ENCODE results near the gene GIPC1. TPM values are rescaled to one million over a fixed set of nuclear protein-coding genes. Genes with fewer than 3 reads are reported as not detected.

Gene GIPC1
- polyA plus RNA-seq, 1 donor from 2014 or later, result 10.1 TPM

GRCh38 chr19:14492756-14493337 is 3.1 kb downstream of the GIPC1 start:
- Mint-ChIP-seq H3K36me3 (peaks cover 3% of the 10 kb centered on the region), H3K27ac (no peak overlapping the region), H3K4me1 (peaks cover 5 to 13% (median 13%) of the 10 kb centered on the region in 3 donors), H3K4me3 (peak overlapping the region in 1 of 4 donors; percentile 47), H3K27me3 (no peaks in the 10 kb centered on the region), H3K9me3 (no peaks in the 10 kb centered on the region)

- Mint-ChIP-seq H3K27me3 (no peaks in the 10 kb centered on the region), H3K9me3 (no peaks in the 10 kb centered on the region), H3K4me3 (no peak overlapping the region), H3K36me3 (peaks cover 3% of the 10 kb centered on the region), H3K4me1 (peaks cover 2 to 5% (median 3%) of the 10 kb centered on the region in 3 donors), H3K27ac (no peak overlapping the region)
These were observed 8.4 kb downstream of the GIPC1 start for GRCh38 chr19:14487370-14488125.

- peak overlapping the region in 1 of 4 donors; percentile 28 for H3K4me3 Mint-ChIP-seq
- H3K27ac Mint-ChIP-seq, result no peak overlapping the region
- no peaks in the 10 kb centered on the region for H3K27me3 Mint-ChIP-seq
- H3K4me1 Mint-ChIP-seq, result peaks cover 3 to 5% (median 5%) of the 10 kb centered on the region in 3 donors
- H3K36me3 Mint-ChIP-seq, result no peaks in the 10 kb centered on the region
- no peaks in the 10 kb centered on the region for H3K9me3 Mint-ChIP-seq
These were observed 13.6 kb downstream of the GIPC1 start for GRCh38 chr19:14482172-14482941.

GRCh38 chr19:14480700-14481079 is 15.2 kb downstream of the GIPC1 start:
- Mint-ChIP-seq H3K27ac (no peak overlapping the region), H3K4me1 (peaks cover 0 to 7% (median 2%) of the 10 kb centered on the region in 3 donors), H3K9me3 (no peaks in the 10 kb centered on the region), H3K36me3 (peaks cover 2% of the 10 kb centered on the region), H3K27me3 (peaks cover 4% of the 10 kb centered on the region), H3K4me3 (peak overlapping the region in 1 of 4 donors; percentile 44)

GRCh38 chr19:14479975-14480699 is 15.8 kb downstream of the GIPC1 start:
- Mint-ChIP-seq H3K4me1 (peaks cover 0 to 7% (median 2%) of the 10 kb centered on the region in 3 donors), H3K27ac (no peak overlapping the region), H3K36me3 (peaks cover 2% of the 10 kb centered on the region), H3K9me3 (no peaks in the 10 kb centered on the region), H3K4me3 (peak overlapping the region in 1 of 4 donors; percentile 44), H3K27me3 (peaks cover 7% of the 10 kb centered on the region)

GRCh38 chr19:14479309-14479974 is 16.5 kb downstream of the GIPC1 start:
- Mint-ChIP-seq H3K36me3 (peaks cover 2% of the 10 kb centered on the region), H3K4me3 (no peak overlapping the region), H3K27me3 (peaks cover 13% of the 10 kb centered on the region), H3K27ac (no peak overlapping the region), H3K9me3 (no peaks in the 10 kb centered on the region), H3K4me1 (peaks cover 0 to 9% (median 5%) of the 10 kb centered on the region in 3 donors)

- Mint-ChIP-seq H3K27ac (no peak overlapping the region), H3K27me3 (peaks cover 19% of the 10 kb centered on the region), H3K9me3 (no peaks in the 10 kb centered on the region), H3K4me1 (peaks cover 0 to 12% (median 8%) of the 10 kb centered on the region in 3 donors), H3K4me3 (no peak overlapping the region), H3K36me3 (peaks cover 2% of the 10 kb centered on the region)
These were observed 17.8 kb downstream of the GIPC1 start for GRCh38 chr19:14478113-14478545.

- H3K4me1 Mint-ChIP-seq, result peaks cover 0 to 16% (median 9%) of the 10 kb centered on the region in 3 donors
- peaks cover 2% of the 10 kb centered on the region for H3K36me3 Mint-ChIP-seq
- H3K4me3 Mint-ChIP-seq, result no peak overlapping the region
- no peak overlapping the region for H3K27ac Mint-ChIP-seq
- H3K27me3 Mint-ChIP-seq, result peaks cover 24% of the 10 kb centered on the region
- no peaks in the 10 kb centered on the region for H3K9me3 Mint-ChIP-seq
These were observed 18.4 kb downstream of the GIPC1 start for GRCh38 chr19:14477418-14478112.

- Mint-ChIP-seq H3K4me1 (peaks cover 0 to 15% (median 9%) of the 10 kb centered on the region in 3 donors), H3K27ac (peak overlapping the region in 1 of 3 donors; percentile 13)
These were observed 19.1 kb downstream of the GIPC1 start for GRCh38 chr19:14476673-14477401.

GRCh38 chr19:14476327-14476672 is 19.6 kb downstream of the GIPC1 start:
- Mint-ChIP-seq H3K4me1 (peaks cover 0 to 13% (median 9%) of the 10 kb centered on the region in 3 donors), H3K9me3 (no peaks in the 10 kb centered on the region), H3K4me3 (no peak overlapping the region), H3K27ac (peak overlapping the region in 1 of 3 donors; percentile 13), H3K36me3 (peaks cover 2% of the 10 kb centered on the region), H3K27me3 (peaks cover 24% of the 10 kb centered on the region)

More at GRCh38 chr19:14476673-14477401, 19.1 kb downstream of the GIPC1 start:
- H3K4me3 Mint-ChIP-seq, result peak overlapping the region in 2 of 4 donors; percentile 5 to 52
- H3K36me3 Mint-ChIP-seq, result peaks cover 2% of the 10 kb centered on the region
- H3K9me3 Mint-ChIP-seq, result no peaks in the 10 kb centered on the region
- peaks cover 24% of the 10 kb centered on the region for H3K27me3 Mint-ChIP-seq

GRCh38 chr19:14475251-14476073 is 20.5 kb downstream of the GIPC1 start, which contains the start of gene PTGER1:
PTGER1 (minus strand) TSS chr19:14475354; CDS start chr19:14474320, 1,034 bp downstream.
- peaks cover 24% of the 10 kb centered on the region for H3K27me3 Mint-ChIP-seq
- peak within 1 kb of the TSS in 1 of 4 donors; percentile 49 for H3K4me3 Mint-ChIP-seq
- peaks cover 2% of the 10 kb centered on the region for H3K36me3 Mint-ChIP-seq
- H3K9me3 Mint-ChIP-seq, result no peaks in the 10 kb centered on the region
- H3K27ac Mint-ChIP-seq, result peak within 1 kb of the TSS in 2 of 3 donors; percentile 41 to 61
- peaks cover 0 to 13% (median 7%) of the 10 kb centered on the region in 3 donors for H3K4me1 Mint-ChIP-seq

GRCh38 chr19:14474827-14475226 is 21.1 kb downstream of the GIPC1 start:
- H3K4me3 Mint-ChIP-seq, result no peak overlapping the region
- H3K27me3 Mint-ChIP-seq, result peaks cover 24% of the 10 kb centered on the region
- H3K4me1 Mint-ChIP-seq, result peaks cover 0 to 14% (median 7%) of the 10 kb centered on the region in 3 donors
- peak overlapping the region in 1 of 3 donors; percentile 41 for H3K27ac Mint-ChIP-seq
- peaks cover 2% of the 10 kb centered on the region for H3K36me3 Mint-ChIP-seq
- H3K9me3 Mint-ChIP-seq, result no peaks in the 10 kb centered on the region

Data from IgD-negative memory B cell (primary cell).